ENCODE results near the gene HTR4.
A peak's percentile ranks its signal among the peaks of the same experiment; 100 is the strongest.

Gene HTR4

DNA sequence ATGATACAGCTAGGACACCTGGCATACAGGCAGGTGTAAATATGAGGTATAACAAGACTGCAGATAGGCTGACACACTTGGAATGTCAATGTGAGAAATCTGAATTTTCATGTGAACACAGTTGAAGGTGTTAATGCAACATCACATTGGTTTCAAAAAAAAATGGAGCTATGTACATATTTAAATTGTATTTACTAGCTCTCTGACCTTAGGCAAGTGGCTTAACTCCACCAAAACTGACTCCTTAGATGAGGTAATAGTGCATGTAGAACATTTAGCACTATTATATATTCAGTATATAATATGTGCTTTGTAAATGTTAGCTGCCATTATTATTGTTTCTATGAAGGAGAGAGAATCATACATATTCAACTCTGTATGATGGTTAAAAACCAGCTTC lies 48.0 kb downstream of the HTR4 start:
- no peak for DNase-seq

DNA sequence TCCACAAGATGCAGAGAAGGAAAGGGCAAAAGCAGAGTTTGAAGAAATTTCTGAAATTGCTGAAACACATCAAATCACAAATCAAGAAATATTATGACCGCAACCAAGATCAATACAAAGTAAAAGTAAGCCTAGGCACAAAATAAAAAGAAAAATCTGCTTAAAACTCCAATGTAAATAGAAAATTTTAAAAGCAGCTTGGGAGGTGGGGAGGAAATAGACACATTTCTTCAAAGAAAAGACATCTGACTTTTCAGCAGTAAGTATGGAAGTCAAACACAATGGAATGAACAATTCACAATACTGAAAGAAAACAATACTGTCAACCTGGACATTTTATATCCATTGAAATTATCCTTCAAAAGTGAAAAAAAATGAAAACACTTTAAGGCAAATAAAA lies 55.1 kb downstream of the HTR4 start:
- no peak for DNase-seq

DNA sequence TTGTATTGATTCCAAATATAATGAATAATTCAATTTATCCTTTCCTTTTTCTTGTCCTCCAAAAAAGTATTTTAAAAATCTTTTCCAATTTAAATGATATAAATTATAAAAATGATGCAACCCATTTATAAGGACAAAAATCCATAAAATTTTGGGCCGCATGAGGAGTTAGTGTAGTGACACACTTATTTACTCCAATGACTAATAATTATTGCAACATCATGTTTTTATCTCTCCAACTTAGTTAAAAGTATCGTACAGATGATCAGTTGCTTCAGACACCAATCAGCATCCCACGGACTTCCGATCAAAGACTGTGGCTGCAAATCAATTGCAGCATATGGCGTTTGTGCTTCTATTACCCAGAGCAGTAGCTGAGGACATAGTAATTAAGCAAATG lies 58.6 kb downstream of the HTR4 start:
- no peak for DNase-seq

DNA sequence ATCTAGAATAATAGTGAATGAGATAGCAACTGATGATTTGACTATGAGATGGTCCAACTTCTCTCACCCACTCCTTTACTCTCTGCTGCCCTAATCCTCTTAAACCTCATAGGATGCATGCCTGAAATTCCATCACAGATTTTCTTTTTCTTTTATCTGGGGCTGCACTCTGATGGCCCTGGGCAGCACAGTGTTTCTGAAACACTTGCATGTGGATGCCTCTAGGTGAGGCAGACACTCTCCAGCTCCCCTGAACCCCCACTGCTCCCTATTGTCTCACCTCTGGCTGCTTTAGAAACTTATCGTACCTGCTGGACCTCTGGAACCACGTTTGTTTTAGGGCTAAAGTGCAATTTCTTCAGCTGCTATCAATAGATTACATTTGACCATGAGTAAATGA lies 67.5 kb downstream of the HTR4 start:
- no peak for DNase-seq

DNA sequence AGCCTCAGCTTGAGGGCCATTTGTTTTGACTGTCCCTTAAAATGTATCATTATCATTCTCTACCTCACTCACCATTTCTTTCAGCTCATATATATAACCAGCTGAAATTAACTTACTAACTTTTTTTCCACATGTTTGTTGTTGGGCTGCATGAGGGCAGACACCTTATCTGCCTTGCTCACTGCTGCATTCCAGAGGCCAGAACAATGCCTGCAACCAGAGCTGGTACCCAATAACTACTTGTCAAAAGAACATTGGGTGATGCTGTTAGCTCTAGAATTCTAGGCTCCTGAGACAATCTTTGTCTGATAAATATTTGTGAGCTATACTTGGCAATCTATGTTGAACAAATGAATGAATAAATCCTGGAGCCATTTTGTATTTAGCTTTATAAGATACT lies 68.3 kb downstream of the HTR4 start:
- DNase-seq: no peak

DNA sequence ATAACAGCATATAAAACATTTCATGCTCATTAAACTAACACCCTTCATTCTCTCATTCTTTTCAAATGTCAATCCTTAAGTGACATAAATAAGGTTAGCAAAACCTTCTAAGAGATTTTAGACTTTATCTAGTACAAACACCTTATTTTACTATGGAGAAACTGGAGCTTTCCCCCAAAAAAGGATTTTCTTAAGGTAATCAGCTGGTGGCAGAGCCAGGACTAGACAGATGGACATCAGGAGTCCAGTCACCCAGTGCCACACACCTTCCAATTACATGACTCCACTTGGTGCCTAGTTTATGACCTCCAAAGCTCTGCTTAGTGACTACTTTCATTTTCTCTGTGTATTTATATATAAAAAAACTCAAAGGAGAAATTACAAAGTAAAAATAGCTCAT lies 70.2 kb downstream of the HTR4 start:
- no peak for DNase-seq

DNA sequence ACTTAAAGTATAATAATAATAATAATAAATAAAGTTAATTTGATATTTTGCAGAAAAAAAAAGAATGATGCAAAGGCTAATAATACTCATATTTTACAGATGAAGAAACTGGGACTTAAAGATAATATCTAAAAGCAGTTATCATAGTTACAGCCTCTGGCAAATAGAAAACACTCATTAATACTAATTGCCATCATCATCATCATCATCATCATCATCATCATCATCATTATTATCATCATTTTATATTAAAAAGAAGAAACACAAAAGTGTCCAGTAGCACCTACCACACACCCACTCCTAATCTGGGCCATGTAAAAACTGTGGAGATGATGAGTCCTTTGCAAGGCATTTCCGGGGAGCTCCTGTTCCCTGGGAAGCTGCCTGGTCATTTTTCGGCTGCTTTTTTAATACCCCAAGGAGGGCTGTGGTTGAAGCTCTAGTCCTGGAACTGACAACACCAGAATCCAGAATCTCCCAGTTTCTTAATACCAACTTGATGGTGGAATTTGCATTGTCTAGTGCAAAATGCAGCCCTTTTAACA lies 70.8 kb downstream of the HTR4 start:
- DNase-seq: no peak

DNA sequence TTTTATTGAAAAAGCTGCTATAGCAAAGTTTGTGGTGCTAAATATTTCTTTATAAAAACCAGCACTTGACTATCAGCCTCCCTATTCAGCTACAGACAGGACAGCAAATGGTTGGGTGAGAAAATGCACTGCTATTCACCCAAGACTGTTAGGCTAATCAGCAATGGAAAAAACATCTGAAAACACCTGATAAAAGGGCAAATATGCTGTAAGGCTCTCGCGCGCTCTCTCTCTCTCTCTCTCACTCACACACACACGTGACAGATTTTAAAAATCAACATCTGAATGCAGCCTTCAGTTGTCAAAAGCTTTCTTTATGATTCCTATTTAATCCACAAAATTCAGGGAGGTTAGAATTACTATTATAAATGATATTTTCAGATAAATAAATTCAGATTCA lies 80.2 kb downstream of the HTR4 start:
- DNase-seq: no peak

DNA sequence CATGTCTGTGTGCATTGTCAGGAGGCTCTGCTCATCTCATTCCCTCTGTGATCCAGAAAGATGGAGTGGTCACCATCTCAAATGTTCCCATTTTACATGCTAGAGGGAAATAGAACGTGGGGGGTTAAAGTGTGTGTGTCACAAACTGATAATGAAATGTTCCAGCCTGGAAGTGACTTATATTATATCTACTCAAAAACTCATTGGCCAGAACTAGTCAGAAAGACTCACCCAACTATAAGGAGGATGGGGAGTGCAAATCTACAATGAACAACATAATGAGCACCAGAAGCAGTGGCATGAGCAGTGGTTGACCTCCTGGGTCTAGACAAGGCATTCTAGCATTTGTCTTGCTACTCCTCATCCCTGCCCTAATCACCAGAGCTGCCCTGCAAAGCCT lies 81.0 kb downstream of the HTR4 start:
- no peak for DNase-seq

DNA sequence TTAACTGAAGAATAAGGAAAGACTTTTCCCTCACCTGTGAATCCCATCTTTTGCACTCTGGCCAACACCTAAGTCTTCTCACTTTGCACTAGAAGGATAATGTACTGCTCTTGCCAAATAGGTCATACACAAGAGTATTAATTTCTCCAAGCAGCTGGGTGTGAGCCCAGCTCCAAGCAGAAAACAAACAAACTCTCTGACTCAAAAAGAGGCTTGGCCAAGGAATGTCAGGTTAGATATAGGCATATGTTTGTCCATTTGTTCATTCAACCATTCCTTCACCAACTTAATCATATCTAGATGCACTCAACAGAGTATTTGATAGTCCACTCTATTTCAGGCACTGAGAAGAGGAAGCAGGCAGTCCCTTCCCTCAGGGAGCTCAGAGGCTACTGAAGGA lies 84.4 kb downstream of the HTR4 start:
- DNase-seq: no peak

DNA sequence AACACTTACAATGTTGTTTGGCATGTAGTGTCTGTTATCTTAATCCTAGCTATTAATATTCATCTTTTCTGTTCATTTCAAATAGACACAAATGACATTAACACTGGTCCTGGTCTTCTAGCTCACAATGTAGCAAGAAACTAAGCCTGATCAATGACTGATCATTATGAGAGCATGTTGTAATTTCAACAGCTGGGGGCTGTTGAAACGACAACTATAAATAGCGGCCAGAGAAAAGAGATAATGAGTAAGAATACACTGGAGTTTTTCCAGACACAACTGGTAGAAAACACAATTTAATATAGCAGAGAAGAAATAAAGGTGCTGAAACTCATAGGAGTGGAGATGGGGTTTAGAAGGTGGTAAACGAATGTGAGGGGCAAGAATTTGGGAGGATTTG lies 89.2 kb downstream of the HTR4 start:
- DNase-seq: no peak

DNA sequence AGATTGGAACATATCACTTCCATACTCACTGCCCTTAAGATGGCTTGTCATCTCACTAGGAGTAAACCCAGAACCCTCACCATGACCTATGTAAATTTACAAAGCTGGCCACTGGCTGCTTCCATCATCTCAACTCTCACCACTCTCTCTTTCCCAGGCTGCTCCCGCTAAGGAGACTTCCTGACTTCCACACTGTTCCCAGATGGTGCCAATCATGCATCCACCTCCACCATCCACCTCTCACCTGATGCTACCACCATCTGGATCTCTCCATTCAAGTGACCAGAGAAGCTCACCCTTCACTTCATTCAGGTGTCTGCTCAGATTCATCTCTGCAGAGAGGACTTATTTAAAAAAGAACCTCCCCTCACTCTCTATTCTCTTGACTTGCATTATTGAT lies 91.3 kb downstream of the HTR4 start:
- DNase-seq: no peak

DNA sequence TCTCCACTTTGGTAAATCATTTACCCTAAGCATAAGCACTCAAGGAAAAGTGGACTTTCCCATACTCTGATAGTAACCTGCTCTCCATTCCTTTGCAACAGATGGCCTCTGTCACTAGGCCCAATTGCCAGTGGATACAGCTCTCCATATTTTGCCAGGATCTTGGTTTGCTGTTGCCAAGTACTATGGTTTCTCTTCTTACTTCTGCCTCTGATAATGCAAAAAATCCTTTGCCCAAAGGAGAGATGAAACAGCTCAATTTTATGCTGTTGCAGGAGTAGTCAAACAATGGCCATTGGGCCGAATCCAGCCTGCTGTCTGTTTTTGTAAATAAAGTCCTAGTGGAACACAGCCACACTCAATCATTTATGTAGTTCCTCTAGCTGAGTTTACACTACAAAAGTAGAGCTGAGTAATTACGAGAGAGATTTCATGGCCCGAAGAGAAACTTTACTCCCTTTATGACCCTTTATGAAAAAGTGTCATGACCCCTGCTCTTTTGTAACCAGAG lies 92.5 kb downstream of the HTR4 start:
- DNase-seq: no peak

DNA sequence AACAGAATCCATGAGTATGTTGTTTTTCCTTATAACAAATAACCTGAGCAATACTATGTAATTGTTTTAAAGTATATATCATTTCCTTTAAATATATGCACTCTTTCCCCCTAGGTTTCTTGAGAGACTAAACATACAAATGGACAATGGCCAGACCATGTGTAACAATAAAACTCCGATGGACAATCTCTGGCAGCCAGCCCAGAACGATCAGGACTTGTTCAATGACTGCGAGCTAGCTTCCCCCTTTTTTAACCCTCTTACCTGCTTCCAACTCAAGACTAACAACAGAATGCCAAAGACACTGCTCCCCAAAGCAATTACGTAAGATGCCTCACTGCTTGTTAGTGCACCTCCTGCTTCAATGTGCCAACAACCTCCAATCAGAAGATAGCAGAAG lies 94.9 kb downstream of the HTR4 start:
- DNase-seq: peak; percentile 64

DNA sequence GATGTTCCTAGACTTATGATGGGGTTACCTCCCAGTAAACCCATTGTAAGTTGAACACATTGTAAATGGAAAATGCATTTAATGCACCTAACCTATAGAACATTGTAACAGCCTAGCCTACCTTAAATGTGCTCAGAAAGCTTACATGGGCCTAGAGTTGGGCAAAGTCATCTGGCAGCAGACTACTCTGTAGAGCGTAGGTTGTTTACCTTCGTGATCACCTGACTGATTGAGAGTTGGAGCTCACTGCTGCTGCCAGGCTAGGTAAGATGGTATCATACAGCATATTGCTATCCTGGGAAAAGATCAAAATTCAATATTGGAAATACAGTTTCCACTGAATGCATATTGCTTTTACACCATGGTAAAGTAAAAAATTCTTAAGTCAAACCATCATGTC lies 95.4 kb downstream of the HTR4 start:
- no peak for DNase-seq

DNA sequence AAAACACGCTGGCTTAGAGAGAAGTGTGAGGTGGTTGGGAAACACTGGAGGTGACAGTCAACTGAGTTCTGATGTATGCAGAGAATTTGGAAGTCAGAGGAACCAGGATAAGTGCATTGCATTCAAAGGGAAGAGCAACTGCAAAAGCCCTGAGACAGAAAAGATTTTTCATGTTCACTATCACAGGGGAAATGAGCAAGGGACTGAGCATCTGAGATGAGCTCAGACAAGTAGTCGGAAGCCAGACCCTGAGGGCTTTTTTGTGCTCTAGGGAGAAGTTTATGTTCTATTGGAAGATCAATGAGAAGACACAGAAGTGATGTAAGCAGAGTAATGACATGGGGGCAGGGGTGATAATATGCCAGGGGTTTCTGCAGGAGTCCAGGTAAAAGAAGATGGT lies 97.5 kb downstream of the HTR4 start:
- no peak for DNase-seq

DNA sequence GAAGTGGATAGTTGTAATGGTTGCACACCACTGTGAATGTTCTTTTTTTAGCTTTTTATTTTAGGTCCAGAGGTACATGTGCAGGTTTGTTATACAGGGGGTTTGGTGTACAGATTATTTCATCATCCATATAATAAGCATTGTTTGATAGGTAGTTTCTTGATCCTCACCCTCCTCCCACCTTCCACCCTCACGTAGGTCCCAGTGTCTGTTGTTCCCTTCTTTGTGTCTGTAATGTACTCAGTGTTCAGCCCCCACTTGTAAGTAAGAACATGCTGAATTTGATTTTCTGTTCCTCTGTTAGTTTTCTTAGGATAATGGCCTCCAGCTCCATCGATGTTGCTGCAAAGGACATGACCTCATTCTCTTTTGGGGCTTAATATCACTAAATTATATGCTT lies 99.7 kb downstream of the HTR4 start:
- no peak for DNase-seq

DNA sequence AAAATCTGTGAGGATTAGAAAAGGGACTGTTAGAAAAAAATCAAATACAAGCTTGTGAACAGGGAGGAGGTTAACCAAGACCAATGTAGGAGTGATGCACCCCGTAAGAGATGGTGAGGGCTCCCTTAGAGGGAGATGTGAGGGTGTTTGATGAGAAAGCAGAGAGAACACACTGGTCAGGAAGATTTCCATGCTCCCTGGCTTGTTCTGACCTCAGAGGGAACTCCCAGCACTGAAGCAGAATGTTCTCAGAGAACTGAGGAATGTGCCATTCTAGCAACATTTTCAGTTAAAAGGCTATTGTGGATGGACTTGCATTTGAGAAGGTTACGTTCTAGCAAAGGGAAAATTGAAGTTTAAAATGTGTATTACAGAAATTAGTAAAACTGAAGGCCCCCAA lies 110.6 kb downstream of the HTR4 start:
- DNase-seq: no peak

DNA sequence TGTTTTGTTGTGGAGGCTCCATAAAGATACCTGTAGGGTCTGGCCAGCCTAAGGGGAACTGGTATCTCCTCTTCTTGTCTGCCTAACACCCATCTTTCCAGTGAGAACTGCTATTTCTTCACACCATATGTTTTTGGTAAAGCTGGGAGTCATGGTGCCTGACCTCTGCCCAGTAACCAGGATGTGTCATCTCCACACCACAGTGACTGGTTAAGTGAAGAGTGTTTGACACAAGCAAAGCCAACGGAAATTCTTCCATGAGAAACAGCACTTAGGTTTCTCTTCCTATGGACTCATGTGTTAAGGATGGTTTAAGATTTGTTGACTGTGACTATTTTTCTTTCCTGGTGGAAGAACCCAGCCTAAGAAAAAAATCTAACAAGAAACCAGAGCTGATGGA lies 111.5 kb downstream of the HTR4 start:
- no peak for DNase-seq

DNA sequence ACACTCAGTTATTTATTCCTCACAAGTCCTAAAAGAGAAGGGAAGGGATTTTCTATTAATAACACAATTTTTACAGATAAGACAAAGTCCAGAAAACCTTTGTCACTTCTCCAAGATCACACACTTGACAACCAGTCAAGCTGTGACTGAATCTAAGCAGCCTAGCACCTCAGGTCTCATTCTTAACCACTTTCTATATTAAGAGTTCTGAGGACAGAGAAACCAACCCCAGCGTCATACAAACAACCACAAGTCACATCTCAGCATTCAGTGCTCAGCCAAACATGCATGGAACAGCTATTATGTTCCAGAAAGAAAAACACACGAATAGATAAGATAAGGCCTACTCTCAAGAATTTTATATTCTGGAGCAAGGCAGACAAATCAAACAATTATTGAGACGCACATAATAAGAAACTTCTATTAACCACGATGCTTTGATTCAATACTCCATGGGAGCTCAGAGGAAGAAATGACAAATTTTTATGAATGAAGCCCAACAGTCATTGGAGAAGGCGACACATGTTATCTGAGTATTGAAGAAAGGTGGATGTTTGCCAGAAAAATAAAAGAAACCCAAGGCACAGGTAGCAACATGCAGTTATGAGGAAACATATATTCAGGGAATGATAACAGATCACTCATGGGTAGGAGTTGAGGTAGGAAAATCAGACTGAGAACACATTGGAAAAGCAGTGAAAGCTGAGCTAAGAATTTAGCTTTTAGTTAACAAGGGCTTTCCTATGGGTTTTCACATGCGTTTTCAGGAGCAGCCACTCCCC lies 113.1 kb downstream of the HTR4 start:
- no peak for DNase-seq

DNA sequence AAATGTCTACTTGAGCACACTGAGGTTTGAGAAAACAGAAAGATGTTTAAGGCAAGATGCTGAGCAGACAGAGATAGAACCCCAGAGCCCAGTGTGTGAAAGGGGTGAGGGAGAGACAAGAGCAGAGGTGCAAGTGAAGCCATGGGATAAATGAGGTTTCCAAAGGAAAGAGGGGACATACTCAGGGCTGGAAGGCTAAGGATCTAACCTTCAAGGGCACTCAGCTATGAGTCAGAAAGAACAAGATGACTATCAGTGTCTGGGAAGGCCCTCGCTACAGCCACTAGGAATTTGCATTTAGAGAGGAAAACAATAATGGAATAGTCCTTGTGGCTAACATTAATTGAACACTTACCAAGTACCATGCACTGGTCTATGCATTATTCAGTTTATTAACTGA lies 113.7 kb downstream of the HTR4 start:
- no peak for DNase-seq

DNA sequence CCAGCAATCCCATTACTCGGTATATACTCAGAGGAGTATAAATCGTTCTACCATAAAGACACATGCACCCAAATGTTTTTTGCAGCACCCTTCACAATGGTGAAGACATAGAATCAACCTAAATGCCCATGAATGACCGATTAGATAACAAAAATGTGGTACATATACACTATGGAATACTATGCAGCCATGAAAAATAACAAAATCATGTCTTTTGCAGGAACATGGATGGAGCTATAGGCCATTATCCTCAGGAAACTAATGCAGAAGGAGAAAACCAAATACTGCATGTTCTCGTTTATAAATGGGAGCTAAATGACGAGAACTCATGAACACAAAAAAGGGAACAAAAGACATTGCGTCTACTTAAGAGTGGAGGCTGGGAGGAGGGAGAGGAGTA lies 114.5 kb downstream of the HTR4 start:
- DNase-seq: no peak

DNA sequence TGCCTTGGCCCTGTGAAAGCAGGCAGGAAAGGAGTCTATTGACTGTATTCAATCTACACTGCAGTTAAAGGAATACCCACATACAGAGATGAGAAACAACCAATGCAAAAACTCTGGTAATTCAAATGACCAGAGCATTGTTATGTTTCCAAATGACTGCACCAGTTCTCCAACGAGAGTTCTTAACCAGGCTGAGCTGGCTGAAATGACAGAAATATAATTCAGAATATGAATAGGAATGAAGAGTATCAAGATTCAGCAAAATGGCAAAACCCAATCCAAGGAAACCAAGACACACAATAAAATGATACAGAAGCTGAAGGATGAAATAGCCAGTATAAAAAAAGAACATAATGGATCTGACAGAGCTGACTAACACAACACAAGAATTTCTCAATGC lies 119.1 kb downstream of the HTR4 start:
- no peak for DNase-seq

DNA sequence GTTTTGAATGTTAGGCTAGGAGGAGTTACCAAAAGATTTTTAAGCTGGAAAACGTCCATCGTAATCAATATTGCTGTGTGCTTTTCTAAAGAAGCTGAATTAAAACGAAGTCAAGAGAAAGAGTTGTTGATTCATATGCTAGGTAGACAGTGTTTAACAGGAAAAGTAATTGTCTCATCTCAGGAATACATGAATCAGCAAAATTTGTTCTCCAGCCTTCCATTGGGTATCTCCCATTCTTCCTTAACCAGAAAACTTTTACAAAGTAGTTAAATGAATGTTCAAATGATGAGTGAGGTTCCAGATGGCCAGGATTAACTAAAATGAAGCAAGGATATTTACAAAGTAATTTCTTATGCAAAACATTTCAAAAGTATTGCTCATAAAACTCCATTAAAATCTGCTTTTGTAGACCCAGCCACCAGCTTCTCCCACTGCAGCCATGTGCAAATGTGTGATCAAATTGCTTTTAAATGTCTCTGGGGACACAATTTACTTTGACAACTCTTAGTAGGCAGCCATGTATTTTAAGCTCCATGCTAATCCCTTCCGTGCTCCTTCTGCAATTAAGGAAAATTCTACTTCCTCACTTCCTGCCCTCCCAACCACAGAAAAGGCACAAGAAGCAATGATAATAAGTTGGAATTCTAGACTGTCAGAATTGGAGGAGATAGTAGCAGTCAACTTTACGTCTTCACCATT lies 121.2 kb downstream of the HTR4 start:
- no peak for DNase-seq

Measured in COR-L47 (cell line).